Upper lobe of left lung (tissue), 6 donors: ENCODE measurements around the gene PANX2. TPM values are rescaled to one million over a fixed set of nuclear protein-coding genes. Genes with fewer than 3 reads are reported as not detected.

Experiments
- ATAC-seq, 2 donors: fragments of 200-7000 bp; cut with Tn5 transposase; one replicate each; pipeline ENCODE4 v1.9.1; 2022; ENCODE audit warnings: mild to moderate bottlenecking in 2 of 2, moderate library complexity in 2 of 2; ENCODE audit not compliant: low FRiP score in 2 of 2
- DNase-seq, 2 donors: peaks; one replicate each; pipeline ENCODE4 v3.0.0-alpha.2; 2019 to 2020
- H3K27ac ChIP-seq, 4 donors: fragments of 200-600 bp; sonication (generic); one replicate each; pipeline ENCODE4 v1.5.1; 2016 to 2019
- H3K27me3 ChIP-seq, 4 donors: fragments of 200-600 bp; sonication (generic); one replicate each; pipeline ENCODE4 v1.5.1; 2017 to 2019
- H3K36me3 ChIP-seq, 4 donors: fragments of 200-600 bp; sonication (generic); one replicate each; pipeline ENCODE4 v1.5.1; 2016 to 2019
- H3K4me1 ChIP-seq, 4 donors: fragments of 200-600 bp; sonication (generic); one replicate each; pipeline ENCODE4 v1.5.1; 2018 to 2019
- H3K4me3 ChIP-seq, 4 donors: fragments of 200-600 bp; sonication (generic); one replicate each; pipeline ENCODE4 v1.5.1; 2017 to 2019; ENCODE audit warnings: mild to moderate bottlenecking in 2 of 4, moderate library complexity in 1 of 4
- H3K9me3 ChIP-seq, 4 donors: fragments of 200-600 bp; sonication (generic); one replicate each; pipeline ENCODE4 v1.5.1; 2018 to 2019
- CTCF ChIP-seq, 6 experiments: fragments of 450-650 bp in 4 of 6; fragments of 200-600 bp in 2 of 6; sonication (generic) in 2 of 6; IDR thresholded peaks; one replicate each; pipeline ENCODE4 v1.5.1; 2016 to 2019; ENCODE audit warnings: antibody characterized with exemption in 6 of 6
- EP300 ChIP-seq, 4 donors: sonication (generic); formaldehyde crosslinking; IDR thresholded peaks; one replicate each; pipeline ENCODE4 v1.5.1; 2017; ENCODE audit warnings: antibody characterized with exemption in 4 of 4, control low read depth in 2 of 4
- POLR2A ChIP-seq, 4 donors: fragments of 450-650 bp; IDR thresholded peaks; one replicate each; pipeline ENCODE4 v1.5.1; 2016 to 2017; ENCODE audit warnings: antibody characterized with exemption in 4 of 4, mild to moderate bottlenecking in 2 of 4
- POLR2AphosphoS5 ChIP-seq, 2 donors: sonication (generic); formaldehyde crosslinking; IDR thresholded peaks; one replicate each; pipeline ENCODE4 v1.5.1; 2017; ENCODE audit warnings: antibody characterized with exemption in 2 of 2
- WGBS, 2 donors: methylation state at CpG; one replicate each; pipeline ENCODE4 v1.1.5; 2017 to 2018; 5-methylcytosine and 5-hydroxymethylcytosine counted together
- total RNA-seq, 6 donors: library from RNA; depleted of rRNA in 4 of 6; stranded (reverse); fragments of >200 nt in 4 of 6; gene quantifications; one replicate each; pipeline versions ENCODE4 v1.1.0 to v1.2.1, GENCODE V29; 2016 to 2021
- donor health status: DM: no; HTN: no; CAD: no; lungs with moderate emphysema.
- donor health status: DM: no; HTN: yes; CAD: no; lungs with severe emphysema.

PANX2 gene
- total RNA-seq, 6 donors from 2014 or later = 1.9 to 16.8 (median 7.1) TPM

DNA sequence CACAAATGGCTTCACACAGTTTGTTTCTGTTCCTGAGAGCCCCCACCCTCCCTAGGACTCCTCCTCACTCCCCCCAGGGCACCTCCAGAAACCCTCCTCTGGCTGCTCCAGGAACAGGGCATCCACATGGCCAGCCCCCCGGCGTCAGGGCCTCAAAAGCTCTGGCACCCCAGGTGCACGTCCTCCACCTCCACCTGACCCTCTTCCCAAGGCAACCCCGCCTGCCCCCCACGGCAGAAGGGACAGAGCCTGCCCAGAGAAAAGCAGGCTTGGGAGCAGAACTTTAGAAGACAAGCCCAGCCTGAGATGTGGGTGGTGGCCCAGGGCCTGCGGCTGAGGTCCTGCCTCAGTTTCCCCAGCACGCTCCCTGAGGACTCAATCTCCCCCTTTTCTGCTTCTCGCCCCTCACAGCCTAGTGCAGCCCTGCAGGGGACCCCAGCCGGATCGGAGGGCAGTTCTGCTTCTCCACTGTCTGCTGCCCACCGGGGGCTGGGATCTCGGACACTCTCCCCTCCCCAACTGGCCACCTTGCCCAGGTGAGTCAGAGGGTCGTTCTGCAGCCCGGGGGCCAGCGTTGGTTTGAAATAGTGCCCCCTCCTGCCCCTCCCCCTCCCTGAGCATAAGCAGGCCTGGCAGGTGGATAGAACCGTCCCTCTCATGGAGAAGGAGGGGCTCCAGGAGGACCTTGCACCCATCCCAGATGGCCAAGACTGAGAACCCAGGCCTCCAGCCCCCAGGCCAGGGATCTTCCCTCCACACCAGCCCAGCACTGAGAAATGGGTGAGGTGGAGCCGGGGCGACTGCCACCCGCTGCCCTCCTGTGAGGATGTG lies 12.8 kb downstream of the PANX2 start:
- peaks cover 29 to 46% (median 38%) of the 10 kb centered on the region in 4 donors for H3K4me1 ChIP-seq
- H3K4me3 ChIP-seq = no peak overlapping the region
- WGBS, 2 donors = 83 to 84% methylated on average over 10 to 19 of the region's 19 CpGs
- ATAC-seq (no peak), DNase-seq (peak in 1 of 2 donors; percentile 50)
- H3K36me3 ChIP-seq = no peaks in the 10 kb centered on the region
- no peaks in the 10 kb centered on the region for H3K9me3 ChIP-seq
- peak overlapping the region; percentile 40 to 89 (median 72) for H3K27ac ChIP-seq
- TF ChIP-seq EP300 (IDR thresholded peaks at IDR 0.05) (no peak), POLR2AphosphoS5 (IDR thresholded peaks at IDR 0.05) (no peak), POLR2A (IDR thresholded peaks at IDR 0.05) (no peak), CTCF (IDR thresholded peaks at IDR 0.05) (no peak)
- H3K27me3 ChIP-seq = no peaks in the 10 kb centered on the region

GRCh38 chr22:50184004-50184901 lies 13.7 kb downstream of the PANX2 start:
- H3K9me3 ChIP-seq = no peaks in the 10 kb centered on the region
- peak in 1 of 4 donors; percentile 39 for TF ChIP-seq POLR2A (IDR thresholded peaks at IDR 0.05)
- TF ChIP-seq POLR2AphosphoS5 (IDR thresholded peaks at IDR 0.05) = no peak
- H3K27me3 ChIP-seq = no peaks in the 10 kb centered on the region
- DNase-seq (peak; percentile 86 to 92), ATAC-seq (peak; percentile 37 to 62)
- peak overlapping the region; percentile 40 to 89 (median 72) for H3K27ac ChIP-seq
- WGBS, 2 donors = 57 to 100% methylated on average over 1 to 16 of the region's 32 CpGs
- no peaks in the 10 kb centered on the region for H3K36me3 ChIP-seq
- peak overlapping the region in 3 of 4 donors; percentile 73 to 95 (median 75) for H3K4me3 ChIP-seq
- peaks cover 36 to 54% (median 42%) of the 10 kb centered on the region in 4 donors for H3K4me1 ChIP-seq

DNA sequence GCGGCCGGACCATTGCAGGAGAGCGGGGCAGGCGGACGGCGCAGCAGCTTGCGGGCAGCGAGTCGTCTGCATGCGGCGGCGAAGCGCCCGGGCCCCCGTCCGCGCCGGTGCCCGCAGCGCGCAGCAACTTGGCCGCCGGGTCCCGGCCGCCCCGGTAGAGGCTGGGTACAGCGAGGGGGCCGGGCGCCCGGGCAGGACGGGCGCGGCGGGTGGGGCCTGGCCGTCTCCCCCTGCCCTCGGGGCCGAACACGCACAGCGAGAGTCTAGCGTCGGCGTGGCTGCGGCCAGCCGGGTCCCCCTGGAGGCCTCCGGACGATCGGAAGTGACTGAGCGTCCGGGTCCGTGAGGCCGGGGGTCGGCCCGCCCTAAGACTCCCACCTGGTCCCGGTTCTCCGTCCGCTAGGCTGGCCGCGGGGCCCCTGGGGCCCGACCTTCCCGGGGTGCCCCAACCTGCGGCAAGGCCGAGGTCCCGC lies 14.4 kb downstream of the PANX2 start:
- no peaks in the 10 kb centered on the region for H3K9me3 ChIP-seq
- 9% methylated on average over 11 of the region's 63 CpGs; no CpG with 5 or more reads in 1 of the 2 donors for WGBS, 2 donors
- peaks cover 43 to 61% (median 49%) of the 10 kb centered on the region in 4 donors for H3K4me1 ChIP-seq
- H3K4me3 ChIP-seq = peak overlapping the region; percentile 27 to 95 (median 74)
- peak in 1 of 2 donors; percentile 15 for ATAC-seq
- peak overlapping the region in 3 of 4 donors; percentile 61 to 89 (median 83) for H3K27ac ChIP-seq
- H3K36me3 ChIP-seq = no peaks in the 10 kb centered on the region
- H3K27me3 ChIP-seq = no peaks in the 10 kb centered on the region
- TF ChIP-seq EP300 (IDR thresholded peaks at IDR 0.05) (no peak), POLR2A (IDR thresholded peaks at IDR 0.05) (no peak), CTCF (IDR thresholded peaks at IDR 0.05) (no peak), POLR2AphosphoS5 (IDR thresholded peaks at IDR 0.05) (no peak)
- peak in 1 of 2 donors; percentile 89 for DNase-seq

DNA sequence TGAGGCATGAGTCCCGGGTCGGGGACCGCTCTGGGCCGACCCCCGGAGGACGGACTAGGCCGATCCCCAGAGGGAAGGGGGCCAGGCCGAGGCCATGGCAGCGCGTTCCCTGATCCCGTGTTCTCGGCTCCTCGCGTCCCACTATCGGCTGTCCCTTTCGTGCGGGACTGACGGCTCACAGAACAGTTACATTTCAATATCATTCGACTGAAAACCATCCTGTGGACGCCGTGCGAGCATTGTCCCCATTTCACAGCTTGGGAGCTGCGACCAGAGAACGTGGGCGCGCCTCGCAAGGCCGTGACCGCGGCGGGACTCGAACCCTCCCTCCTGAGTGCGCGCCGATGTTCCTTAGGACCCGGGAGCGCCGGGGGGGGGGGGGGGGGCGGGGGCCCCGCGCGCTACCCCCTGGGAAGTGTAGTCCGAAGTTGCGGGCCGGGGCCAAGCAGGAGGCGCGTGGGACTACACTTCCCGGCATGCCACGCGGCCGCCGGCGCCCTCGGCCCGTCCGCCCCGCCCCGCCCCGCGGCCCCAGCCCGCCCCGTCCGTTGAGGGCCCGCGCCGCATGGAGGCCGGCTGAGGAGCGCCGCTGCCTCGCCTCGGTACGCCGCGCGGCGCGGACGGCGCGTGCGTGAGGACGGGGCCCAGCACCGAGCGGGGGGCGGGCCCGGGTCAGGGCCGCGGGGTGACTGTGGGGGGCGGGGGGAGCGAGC lies 15.0 kb downstream of the PANX2 start, which contains the start of gene TRABD:
TSS of gene TRABD (plus strand) at position 539 of the 713 bp plus-strand sequence. CDS start 7,148 bp downstream, outside the sequence.
- H3K9me3 ChIP-seq = no peaks in the 10 kb centered on the region
- H3K27ac ChIP-seq = peak within 1 kb of the TSS; percentile 53 to 89 (median 84)
- ATAC-seq (peak; percentile 84 to 92), DNase-seq (peak; percentile 91 to 98)
- H3K27me3 ChIP-seq = no peaks in the 10 kb centered on the region
- 0 to 4% methylated on average over 13 to 30 of the region's 90 CpGs for WGBS, 2 donors
- peak; percentile 11 to 28 for TF ChIP-seq POLR2AphosphoS5 (IDR thresholded peaks at IDR 0.05)
- no peak for TF ChIP-seq CTCF (IDR thresholded peaks at IDR 0.05)
- peak in 1 of 4 donors; percentile 24 for TF ChIP-seq POLR2A (IDR thresholded peaks at IDR 0.05)
- H3K36me3 ChIP-seq = no peaks in the 10 kb centered on the region
- H3K4me3 ChIP-seq = peak within 1 kb of the TSS; percentile 73 to 95 (median 74)
- H3K4me1 ChIP-seq = peaks cover 46 to 67% (median 54%) of the 10 kb centered on the region in 4 donors
